H1 (cell line): ENCODE measurements around the gene PARD3. TPM values are rescaled to one million over a fixed set of nuclear protein-coding genes. Genes with fewer than 3 reads are reported as not detected.

Source experiments
- CTCF ChIA-PET: fragments of 300-600 bp; sonication (Branson Sonifier 250); formaldehyde crosslinking; loops from one replicate; lab custom pipeline; 2021; ENCODE audit not compliant: partially characterized antibody; lab: Charles Lee
- POLR2A ChIA-PET: fragments of 300-600 bp; sonication (Branson Sonifier 250); formaldehyde crosslinking; loops from one replicate; lab custom pipeline; 2021; ENCODE audit warnings: inconsistent platforms; ENCODE audit not compliant: partially characterized antibody; lab: Charles Lee
- DNase-seq, 2 experiments: peaks; one replicate each; pipeline versions ENCODE4 v3.0.0 to v3.0.0-alpha.2; 2010 to 2022; ENCODE audit warnings: low spot score in 2 of 2, low read depth in 1 of 2, mixed read lengths in 1 of 2
- FAIRE-seq: peaks from 2 replicates; lab custom pipeline; 2011; peaks lifted over from hg19 to GRCh38; lab: Jason Lieb, UNC
- H2AFZ ChIP-seq: 2 replicates; pipeline ENCODE4 v1.8.1; 2012; ENCODE audit warnings: low read length, inconsistent platforms
- H2AK5ac ChIP-seq: 2 replicates; pipeline ENCODE4 v1.6.1; 2013; ENCODE audit warnings: low read depth, low read length
- H2BK120ac ChIP-seq: replicated peaks from 2 replicates; pipeline ENCODE3; 2013; ENCODE audit warnings: low read depth, low read length, inconsistent platforms
- H2BK12ac ChIP-seq: 2 replicates; pipeline ENCODE4 v1.6.1; 2013; ENCODE audit warnings: low read depth, low read length
- H2BK15ac ChIP-seq: 2 replicates; pipeline ENCODE4 v1.6.1; 2013; ENCODE audit warnings: low read length
- H2BK20ac ChIP-seq: 2 replicates; pipeline ENCODE4 v1.6.1; 2013; ENCODE audit warnings: low read length
- H2BK5ac ChIP-seq: 2 replicates; pipeline ENCODE4 v1.6.1; 2013; ENCODE audit warnings: low read depth, low read length
- H3K14ac ChIP-seq: 2 replicates; pipeline ENCODE4 v1.6.1; 2013; ENCODE audit warnings: inconsistent platforms; ENCODE audit not compliant: insufficient read length
- H3K18ac ChIP-seq: 2 replicates; pipeline ENCODE4 v1.6.1; 2013; ENCODE audit warnings: low read length; ENCODE audit errors: extremely low read depth
- H3K23ac ChIP-seq: 2 replicates; pipeline ENCODE4 v1.6.1; 2013; ENCODE audit warnings: inconsistent platforms; ENCODE audit not compliant: insufficient read length
- H3K23me2 ChIP-seq: 2 replicates; pipeline ENCODE4 v1.6.1; 2013; ENCODE audit warnings: low read depth, low read length
- H3K27ac ChIP-seq: 2 replicates; pipeline ENCODE4 v1.6.1; 2011; ENCODE audit warnings: low read depth, low read length, inconsistent platforms
- H3K27me3 ChIP-seq, 4 experiments: replicated peaks in 1 of 4; 1 replicate in 1 of 4; 2 replicates in 3 of 4; pipeline versions ENCODE4 v1.6.1 to v1.8.1; 2011 to 2013; ENCODE audit warnings: low read length in 3 of 4, mild to moderate bottlenecking in 3 of 4, inconsistent platforms in 2 of 4, mixed read lengths in 2 of 4, moderate library complexity in 1 of 4; ENCODE audit not compliant: control insufficient read depth in 3 of 4, insufficient read depth in 3 of 4; ENCODE audit errors: extremely low read depth in 1 of 4
- H3K36me3 ChIP-seq, 4 experiments: 2 replicates each; pipeline versions ENCODE4 v1.6.1 to v1.8.1; 2011 to 2013; ENCODE audit warnings: mild to moderate bottlenecking in 4 of 4, low read length in 3 of 4, moderate library complexity in 2 of 4, control low read depth in 1 of 4, inconsistent platforms in 1 of 4; ENCODE audit not compliant: insufficient read depth in 4 of 4, control insufficient read depth in 2 of 4
- H3K4ac ChIP-seq: replicated peaks from 2 replicates; pipeline ENCODE3; 2013; ENCODE audit warnings: low read length, low read depth, mixed read lengths, inconsistent platforms; ENCODE audit not compliant: insufficient read length
- H3K4me1 ChIP-seq, 4 experiments: replicated peaks in 1 of 4; 1 replicate in 1 of 4; 2 replicates in 3 of 4; pipeline versions ENCODE4 v1.6.1 to v1.8.1; 2011 to 2013; ENCODE audit warnings: low read length in 3 of 4, inconsistent platforms in 2 of 4, mixed read lengths in 1 of 4; ENCODE audit not compliant: insufficient read depth in 4 of 4, control insufficient read depth in 3 of 4
- H3K4me2 ChIP-seq, 2 experiments: 2 replicates each; pipeline versions ENCODE4 v1.6.1 to v1.8.1; 2011 to 2013; ENCODE audit warnings: low read depth in 2 of 2, low read length in 2 of 2, control low read depth in 1 of 2, inconsistent platforms in 1 of 2, mild to moderate bottlenecking in 1 of 2; ENCODE audit not compliant: insufficient read depth in 1 of 2
- H3K4me3 ChIP-seq, 4 experiments: fragments of 200-600, 300-600 bp in 1 of 4; sonication (generic), shearing (Covaris generic), sonication (Bioruptor Twin) in 1 of 4; 2 replicates each; pipeline versions ENCODE4 v1.5.1 to v1.8.1; 2011 to 2016; ENCODE audit warnings: low read length in 4 of 4, low read depth in 3 of 4, control low read depth in 2 of 4, inconsistent platforms in 2 of 4, mild to moderate bottlenecking in 2 of 4, mixed read lengths in 1 of 4, moderate library complexity in 1 of 4; ENCODE audit not compliant: insufficient read depth in 2 of 4; ENCODE audit errors: extremely low read depth in 1 of 4
- H3K56ac ChIP-seq: replicated peaks from 2 replicates; pipeline ENCODE3; 2013; ENCODE audit warnings: low read depth, mild to moderate bottlenecking, mixed read lengths, low read length, inconsistent platforms; ENCODE audit not compliant: insufficient read length
- H3K79me1 ChIP-seq: 2 replicates; pipeline ENCODE4 v1.6.1; 2013; ENCODE audit warnings: low read depth, low read length, control low read depth
- H3K79me2 ChIP-seq, 2 experiments: 2 replicates each; pipeline versions ENCODE4 v1.6.1 to v1.8.1; 2012 to 2013; ENCODE audit warnings: low read length in 2 of 2, mild to moderate bottlenecking in 2 of 2, inconsistent platforms in 1 of 2; ENCODE audit not compliant: insufficient read depth in 2 of 2, control insufficient read depth in 1 of 2
- H3K9ac ChIP-seq, 4 experiments: replicated peaks in 1 of 4; 1 replicate in 1 of 4; 2 replicates in 3 of 4; pipeline versions ENCODE4 v1.6.1 to v1.8.1; 2011 to 2013; ENCODE audit warnings: low read depth in 3 of 4, low read length in 3 of 4, control low read depth in 2 of 4, mild to moderate bottlenecking in 2 of 4, moderate library complexity in 2 of 4, inconsistent platforms in 1 of 4; ENCODE audit errors: extremely low read depth in 1 of 4
- H3K9me3 ChIP-seq, 2 experiments: 2 replicates each; pipeline versions ENCODE4 v1.6.1 to v1.8.1; 2012 to 2013; ENCODE audit warnings: mild to moderate bottlenecking in 2 of 2, moderate library complexity in 2 of 2, control low read depth in 1 of 2, inconsistent platforms in 1 of 2, low read depth in 1 of 2, low read length in 1 of 2, mixed read lengths in 1 of 2; ENCODE audit not compliant: insufficient read depth in 2 of 2
- H4K20me1 ChIP-seq, 2 experiments: replicated peaks in 1 of 2; 2 replicates each; pipeline versions ENCODE3 to v1.8.1; 2011 to 2013; ENCODE audit warnings: inconsistent platforms in 2 of 2, low read length in 2 of 2, mild to moderate bottlenecking in 1 of 2; ENCODE audit not compliant: insufficient read depth in 2 of 2, control insufficient read depth in 1 of 2
- H4K5ac ChIP-seq: 2 replicates; pipeline ENCODE4 v1.6.1; 2013; ENCODE audit warnings: low read length, low read depth, mixed read lengths, inconsistent platforms; ENCODE audit not compliant: insufficient read length
- H4K8ac ChIP-seq: 2 replicates; pipeline ENCODE4 v1.8.0; 2013; ENCODE audit warnings: mild to moderate bottlenecking, moderate library complexity, low read length, inconsistent platforms; ENCODE audit not compliant: insufficient read depth; ENCODE audit errors: extremely low read depth
- H4K91ac ChIP-seq: replicated peaks from 2 replicates; pipeline ENCODE3; 2013; ENCODE audit warnings: low read length, mixed read lengths, inconsistent platforms; ENCODE audit not compliant: insufficient read length
- FOSL1 ChIP-seq: IDR thresholded peaks from 2 replicates; pipeline ENCODE4 v1.6.1; 2011; ENCODE audit warnings: mild to moderate bottlenecking, low read depth, low read length, moderate library complexity; ENCODE audit not compliant: insufficient read depth
- POLR2AphosphoS5 ChIP-seq: IDR thresholded peaks from 2 replicates; pipeline ENCODE4 v1.6.1; 2011; ENCODE audit warnings: low read depth, low read length
- SRF ChIP-seq: IDR thresholded peaks from 2 replicates; pipeline ENCODE4 v1.6.1; 2011; ENCODE audit warnings: mild to moderate bottlenecking, low read depth, low read length, moderate library complexity
- TBP ChIP-seq: IDR thresholded peaks from 2 replicates; pipeline ENCODE4 v1.6.1; 2011; ENCODE audit warnings: low read depth, low read length, improper control_type of control experiment
- WGBS, 2 experiments: shearing (Covaris generic) in 1 of 2; methylation state at CpG; one replicate each; pipeline versions ENCODE4 v1.1.6 to v1.1.7; 2013 to 2015; ENCODE audit warnings: low lambda C conversion rate in 2 of 2, mixed read lengths in 2 of 2, inconsistent platforms in 1 of 2, low coverage in 1 of 2, missing lambda C conversion rate in 1 of 2; ENCODE audit not compliant: insufficient replicate concordance in 2 of 2, insufficient coverage in 1 of 2, insufficient read length in 1 of 2; ENCODE audit errors: extremely low coverage in 1 of 2, missing lambda C conversion rate in 1 of 2; 5-methylcytosine and 5-hydroxymethylcytosine counted together
- polyA plus RNA-seq, 7 experiments: library from polyadenylated mRNA; depleted of rRNA in 3 of 7; stranded (reverse) in 5 of 7; unstranded in 2 of 7; fragments of >200 nt in 5 of 7; fragments of 200-250 nt in 2 of 7; gene quantifications; 1 replicate in 5 of 7; 2 replicates in 1 of 7; 4 replicates in 1 of 7; pipeline versions ENCODE4 v1.2.1 to v1.2.3, GENCODE V29; 2011 to 2013; ENCODE audit warnings: missing spikeins in 2 of 7, mixed read lengths in 2 of 7
- total RNA-seq: library from RNA; stranded (reverse); fragmentation: NEBNext Ultra II Directional; extraction: Animal tissue kit (Norgen Biotek cat#: 25700); gene quantifications from 2 replicates; pipeline ENCODE4 v1.2.1, GENCODE V29; 2021

Gene PARD3
- total and polyA plus RNA-seq, 2 of the 8 experiments (the other 6 are each of a cell fraction or from before 2014, with no cell fraction given): 19.7 to 49.1 TPM

DNA sequence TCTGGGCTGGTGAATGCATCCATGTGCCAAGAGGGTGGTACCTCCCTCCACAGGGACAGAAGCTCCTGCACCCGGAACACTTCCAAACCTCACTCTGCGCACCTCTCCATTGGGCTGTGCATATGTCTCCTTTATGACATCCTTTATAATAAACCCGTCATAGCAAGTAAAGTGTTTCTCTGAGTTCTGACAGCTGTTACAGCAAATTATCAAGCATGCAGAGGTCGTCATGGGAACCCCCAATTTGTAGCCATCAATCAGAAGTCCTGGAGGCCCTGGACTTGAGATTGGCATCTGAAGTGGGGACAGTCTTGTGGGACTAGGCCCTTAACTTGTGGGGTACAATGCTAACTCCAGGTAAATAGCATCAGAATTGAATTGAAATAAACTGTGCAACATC, 29.4 kb upstream of the PARD3 start:
- Histone ChIP-seq H3K4me1 (no peaks in the 10 kb centered on the region), H4K91ac (no peak overlapping the region), H4K8ac (no peak overlapping the region), H3K27me3 (no peaks in the 10 kb centered on the region), H3K9ac (no peak overlapping the region), H2AFZ (no peak overlapping the region), H3K18ac (no peak overlapping the region), H3K23me2 (no peaks in the 10 kb centered on the region), H3K14ac (no peak overlapping the region), H2AK5ac (no peak overlapping the region), H3K36me3 (no peaks in the 10 kb centered on the region), H3K79me2 (no peaks in the 10 kb centered on the region), H2BK15ac (no peak overlapping the region), H2BK5ac (no peak overlapping the region), H4K20me1 (no peaks in the 10 kb centered on the region), H2BK12ac (no peak overlapping the region), H3K23ac (no peak overlapping the region), H4K5ac (no peak overlapping the region), H3K27ac (no peak overlapping the region), H3K4me3 (no peak overlapping the region), H3K79me1 (no peaks in the 10 kb centered on the region), H2BK20ac (no peak overlapping the region), H3K4me2 (no peak overlapping the region), H2BK120ac (no peak overlapping the region), H3K4ac (no peak overlapping the region), H3K56ac (no peak overlapping the region), H3K9me3 (no peaks in the 10 kb centered on the region)
- FAIRE-seq (no peak), DNase-seq (no peak)
- TF ChIP-seq POLR2AphosphoS5 (no peak), TBP (no peak), FOSL1 (no peak), SRF (no peak)
- POLR2A ChIA-PET: interaction anchor here (0.6 kb wide), 1 partner anchor 23 kb away, joined by 4 read pairs; no protein-coding TSS in a partner anchor
- 83% methylated on average over 4 of the region's 4 CpGs; no CpG with 5 or more reads in 1 of the 2 experiments for WGBS, 2 experiments
- CTCF ChIA-PET: interaction anchor here (1.1 kb wide), 2 partner anchors 8 to 19 kb away, joined by 3 to 4 read pairs; no protein-coding TSS in a partner anchor
